Activated CD4-positive, alpha-beta T cell treated with anti-CD3 and anti-CD28 coated beads, Interleukin-2, amount 10 ng/mL, durations not matched to agents 7 days and 5 days (primary cell): ENCODE data around the gene ATG5. TPM values are rescaled to one million over a fixed set of nuclear protein-coding genes. Genes with fewer than 3 reads are reported as not detected.

Experiments
- CTCF ChIA-PET: fragments of 350-600 bp; sonication (Branson Sonifier 250); formaldehyde crosslinking; loops from one replicate; lab custom pipeline; 2021; ENCODE audit warnings: antibody characterized with exemption; lab: Charles Lee
- POLR2A ChIA-PET: fragments of 350-600 bp; sonication (Branson Sonifier 250); formaldehyde crosslinking; loops from one replicate; lab custom pipeline; 2021; ENCODE audit warnings: antibody characterized with exemption; lab: Charles Lee
- DNase-seq: peaks from one replicate; pipeline ENCODE4 v3.0.0-alpha.2; 2020
- H3K27ac Mint-ChIP-seq: one replicate; pipeline ENCODE4 v1.8.0; 2021; ENCODE audit warnings: mild to moderate bottlenecking, moderate library complexity, mixed read lengths
- H3K27me3 Mint-ChIP-seq: one replicate; pipeline ENCODE4 v1.8.0; 2021; ENCODE audit warnings: mixed read lengths
- H3K36me3 Mint-ChIP-seq: one replicate; pipeline ENCODE4 v1.8.0; 2021; ENCODE audit warnings: low read depth, mixed read lengths
- H3K4me1 Mint-ChIP-seq: one replicate; pipeline ENCODE4 v1.8.0; 2021; ENCODE audit warnings: mixed read lengths
- H3K4me3 Mint-ChIP-seq: one replicate; pipeline ENCODE4 v1.8.0; 2021; ENCODE audit warnings: mild to moderate bottlenecking, moderate library complexity, mixed read lengths
- H3K9me3 Mint-ChIP-seq: one replicate; pipeline ENCODE4 v1.8.0; 2021; ENCODE audit warnings: mixed read lengths
- total RNA-seq, 2 experiments: library from RNA; stranded (reverse); gene quantifications; one replicate each; pipeline ENCODE4 v1.2.3, GENCODE V29; 2021

Gene ATG5
- total RNA-seq, 2 experiments from 2014 or later, result 27.4 to 29.3 TPM

GRCh38 chr6:106197441-106197840, 128.1 kb downstream of the ATG5 start:
- Mint-ChIP-seq H3K4me3 (no peak overlapping the region), H3K36me3 (peaks cover 62% of the 10 kb centered on the region), H3K27me3 (no peaks in the 10 kb centered on the region), H3K9me3 (peaks cover 4% of the 10 kb centered on the region), H3K4me1 (peaks cover 53% of the 10 kb centered on the region), H3K27ac (peak overlapping the region; percentile 80)
- DNase-seq, result peak; percentile 19
- CTCF ChIA-PET, result interaction anchor here (0.7 kb wide), 1 partner anchor 26 kb away, joined by 3 read pairs; no protein-coding TSS in a partner anchor
- POLR2A ChIA-PET, result no interaction called here

- H3K9me3 Mint-ChIP-seq, result peaks cover 4% of the 10 kb centered on the region
- CTCF ChIA-PET, result interaction anchor here (0.6 to 1.2 kb wide), 3 partner anchors 22 to 29 kb away, joined by 3 to 5 read pairs (median 3); no protein-coding TSS in a partner anchor
- no peaks in the 10 kb centered on the region for H3K27me3 Mint-ChIP-seq
- POLR2A ChIA-PET, result no interaction called here
- peaks cover 50% of the 10 kb centered on the region for H3K4me1 Mint-ChIP-seq
- peak; percentile 20 for DNase-seq
- peak overlapping the region; percentile 49 for H3K4me3 Mint-ChIP-seq
- H3K27ac Mint-ChIP-seq, result peak overlapping the region; percentile 94
- peaks cover 49% of the 10 kb centered on the region for H3K36me3 Mint-ChIP-seq
Measured at GRCh38 chr6:106194949-106195921, 130.3 kb downstream of the ATG5 start.

- CTCF ChIA-PET, result interaction anchor here (0.9 to 1.0 kb wide), 3 partner anchors 13 to 29 kb away, joined by 3 to 4 read pairs (median 3); no protein-coding TSS in a partner anchor
- Mint-ChIP-seq H3K9me3 (peaks cover 4% of the 10 kb centered on the region), H3K27ac (no peak overlapping the region), H3K27me3 (no peaks in the 10 kb centered on the region), H3K4me3 (no peak overlapping the region), H3K36me3 (peaks cover 41% of the 10 kb centered on the region), H3K4me1 (peaks cover 57% of the 10 kb centered on the region)
- no peak for DNase-seq
- POLR2A ChIA-PET, result no interaction called here
Measured at GRCh38 chr6:106192824-106193223, 132.7 kb downstream of the ATG5 start.

- no peak for DNase-seq
- Mint-ChIP-seq H3K36me3 (peaks cover 37% of the 10 kb centered on the region), H3K4me1 (peaks cover 54% of the 10 kb centered on the region), H3K27me3 (no peaks in the 10 kb centered on the region), H3K9me3 (peaks cover 5% of the 10 kb centered on the region), H3K27ac (peak overlapping the region; percentile 12), H3K4me3 (no peak overlapping the region)
- ChIA-PET POLR2A (no interaction called here), CTCF (interaction anchor here (1.0 to 1.5 kb wide), 5 partner anchors 9 to 786 kb away, joined by 3 to 4 read pairs (median 3); partner anchors contain the start of gene PREP)
Measured at GRCh38 chr6:106188104-106188794, 137.3 kb downstream of the ATG5 start.

- CTCF ChIA-PET, result interaction anchor here (0.5 to 2.3 kb wide), 6 partner anchors 8 to 785 kb away, joined by 3 to 6 read pairs (median 4); partner anchors contain the start of gene PREP
- peaks cover 33% of the 10 kb centered on the region for H3K36me3 Mint-ChIP-seq
- POLR2A ChIA-PET, result no interaction called here
- no peaks in the 10 kb centered on the region for H3K27me3 Mint-ChIP-seq
- H3K4me3 Mint-ChIP-seq, result no peak overlapping the region
- peaks cover 5% of the 10 kb centered on the region for H3K9me3 Mint-ChIP-seq
- peaks cover 50% of the 10 kb centered on the region for H3K4me1 Mint-ChIP-seq
- DNase-seq, result no peak
- peak overlapping the region; percentile 27 for H3K27ac Mint-ChIP-seq
Measured at GRCh38 chr6:106187424-106187982, 138.1 kb downstream of the ATG5 start.

GRCh38 chr6:106186714-106187113, 138.8 kb downstream of the ATG5 start:
- Mint-ChIP-seq H3K4me3 (no peak overlapping the region), H3K36me3 (peaks cover 36% of the 10 kb centered on the region), H3K9me3 (peaks cover 5% of the 10 kb centered on the region), H3K27me3 (no peaks in the 10 kb centered on the region), H3K4me1 (peaks cover 53% of the 10 kb centered on the region), H3K27ac (peak overlapping the region; percentile 36)
- no peak for DNase-seq
- CTCF ChIA-PET, result interaction anchor here (0.5 to 2.3 kb wide), 4 partner anchors 17 to 69 kb away, joined by 3 to 6 read pairs (median 3); no protein-coding TSS in a partner anchor
- POLR2A ChIA-PET, result interaction anchor here (0.6 kb wide), 1 partner anchor 88 kb away, joined by 3 read pairs; no protein-coding TSS in a partner anchor

GRCh38 chr6:106186172-106186571, 139.4 kb downstream of the ATG5 start:
- ChIA-PET CTCF (interaction anchor here (0.7 to 2.3 kb wide), 4 partner anchors 17 to 692 kb away, joined by 3 to 6 read pairs (median 3); no protein-coding TSS in a partner anchor), POLR2A (interaction anchor here (0.6 kb wide), 1 partner anchor 87 kb away, joined by 3 read pairs; no protein-coding TSS in a partner anchor)
- Mint-ChIP-seq H3K4me1 (peaks cover 56% of the 10 kb centered on the region), H3K9me3 (peaks cover 5% of the 10 kb centered on the region), H3K4me3 (peak overlapping the region; percentile 13), H3K36me3 (peaks cover 34% of the 10 kb centered on the region), H3K27ac (peak overlapping the region; percentile 36), H3K27me3 (no peaks in the 10 kb centered on the region)
- DNase-seq, result no peak

- ChIA-PET CTCF (interaction anchor here (0.7 to 2.3 kb wide), 3 partner anchors 16 to 692 kb away, joined by 3 to 6 read pairs (median 3); no protein-coding TSS in a partner anchor), POLR2A (no interaction called here)
- H3K36me3 Mint-ChIP-seq, result peaks cover 34% of the 10 kb centered on the region
- H3K27ac Mint-ChIP-seq, result no peak overlapping the region
- H3K9me3 Mint-ChIP-seq, result peaks cover 5% of the 10 kb centered on the region
- H3K27me3 Mint-ChIP-seq, result no peaks in the 10 kb centered on the region
- no peak for DNase-seq
- peaks cover 58% of the 10 kb centered on the region for H3K4me1 Mint-ChIP-seq
- no peak overlapping the region for H3K4me3 Mint-ChIP-seq
Measured at GRCh38 chr6:106185615-106186014, 139.9 kb downstream of the ATG5 start.

- DNase-seq, result no peak
- Mint-ChIP-seq H3K9me3 (peaks cover 5% of the 10 kb centered on the region), H3K4me1 (peaks cover 56% of the 10 kb centered on the region), H3K36me3 (peaks cover 32% of the 10 kb centered on the region), H3K27me3 (no peaks in the 10 kb centered on the region), H3K4me3 (no peak overlapping the region), H3K27ac (no peak overlapping the region)
- ChIA-PET POLR2A (no interaction called here), CTCF (no interaction called here)
Measured at GRCh38 chr6:106184629-106185028, 140.9 kb downstream of the ATG5 start.

- ChIA-PET CTCF (interaction anchor here (1.0 to 2.4 kb wide), 4 partner anchors 10 to 83 kb away, joined by 3 to 11 read pairs (median 3); no protein-coding TSS in a partner anchor), POLR2A (interaction anchor here (1.6 kb wide), 1 partner anchor 19 kb away, joined by 5 read pairs; no protein-coding TSS in a partner anchor)
- Mint-ChIP-seq H3K4me1 (peaks cover 47% of the 10 kb centered on the region), H3K4me3 (no peak overlapping the region), H3K27me3 (no peaks in the 10 kb centered on the region), H3K27ac (no peak overlapping the region), H3K9me3 (peaks cover 5% of the 10 kb centered on the region), H3K36me3 (peaks cover 26% of the 10 kb centered on the region)
- DNase-seq, result no peak
Measured at GRCh38 chr6:106183430-106183829, 142.1 kb downstream of the ATG5 start.

GRCh38 chr6:106182455-106182854, 143.1 kb downstream of the ATG5 start:
- Mint-ChIP-seq H3K36me3 (peaks cover 28% of the 10 kb centered on the region), H3K27me3 (no peaks in the 10 kb centered on the region), H3K4me1 (peaks cover 42% of the 10 kb centered on the region), H3K4me3 (no peak overlapping the region), H3K27ac (no peak overlapping the region), H3K9me3 (peaks cover 7% of the 10 kb centered on the region)
- no peak for DNase-seq
- ChIA-PET CTCF (interaction anchor here (0.7 to 2.4 kb wide), 7 partner anchors 9 to 82 kb away, joined by 3 to 11 read pairs (median 3); no protein-coding TSS in a partner anchor), POLR2A (interaction anchor here (1.6 kb wide), 1 partner anchor 19 kb away, joined by 5 read pairs; no protein-coding TSS in a partner anchor)
